Activated T-cell treated with anti-CD3 and anti-CD28 coated beads, Interleukin-2, amount 50 U/mL, for 1 hour (primary cell): ENCODE measurements around the gene CYSRT1.

Experiments used
- DNase-seq: peaks from one replicate; pipeline ENCODE4 v3.0.0-alpha.2; 2020

Gene CYSRT1

DNA sequence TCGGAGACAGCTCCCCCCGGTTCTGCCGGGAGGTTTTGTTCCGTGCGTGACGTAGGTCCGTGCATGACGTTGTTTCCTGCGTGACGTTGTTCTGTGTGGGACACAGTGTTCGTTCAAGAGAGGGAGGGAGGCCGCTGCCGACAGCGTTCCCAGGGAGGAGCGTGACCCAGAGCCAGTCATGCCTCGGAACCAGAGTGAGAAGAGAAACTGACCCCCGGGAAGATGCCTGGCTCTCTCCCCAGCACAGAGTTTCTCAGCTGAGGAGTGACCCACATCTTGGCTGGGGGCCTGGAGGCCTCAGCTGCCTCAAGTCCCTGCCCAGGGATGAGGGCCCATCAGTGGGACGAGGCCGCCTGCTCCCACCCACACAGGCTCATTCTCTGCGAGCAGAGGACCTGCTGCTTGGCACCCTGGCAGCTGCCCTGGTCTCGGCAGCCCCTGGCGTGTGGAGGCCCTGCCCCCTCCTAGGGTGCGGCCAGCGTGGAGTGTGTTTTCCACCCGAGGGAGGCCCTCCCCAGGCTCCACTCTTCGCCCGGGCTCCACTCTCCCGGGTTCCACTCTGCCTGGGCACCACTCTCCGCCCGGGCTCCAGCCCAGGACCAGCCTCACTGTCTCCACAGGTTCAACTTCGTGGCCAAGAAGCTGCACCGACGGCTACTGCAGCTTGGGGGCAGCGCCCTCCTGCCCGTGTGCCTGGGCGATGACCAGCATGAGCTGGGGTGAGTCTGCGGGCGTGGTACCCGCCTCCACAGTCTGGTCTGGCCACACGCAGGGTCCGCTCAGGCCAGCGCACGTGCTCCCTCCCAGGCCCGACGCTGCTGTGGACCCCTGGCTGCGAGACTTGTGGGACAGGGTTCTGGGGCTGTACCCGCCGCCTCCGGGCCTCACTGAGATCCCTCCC lies 11.6 kb upstream of the CYSRT1 start:
- no peak for DNase-seq

DNA sequence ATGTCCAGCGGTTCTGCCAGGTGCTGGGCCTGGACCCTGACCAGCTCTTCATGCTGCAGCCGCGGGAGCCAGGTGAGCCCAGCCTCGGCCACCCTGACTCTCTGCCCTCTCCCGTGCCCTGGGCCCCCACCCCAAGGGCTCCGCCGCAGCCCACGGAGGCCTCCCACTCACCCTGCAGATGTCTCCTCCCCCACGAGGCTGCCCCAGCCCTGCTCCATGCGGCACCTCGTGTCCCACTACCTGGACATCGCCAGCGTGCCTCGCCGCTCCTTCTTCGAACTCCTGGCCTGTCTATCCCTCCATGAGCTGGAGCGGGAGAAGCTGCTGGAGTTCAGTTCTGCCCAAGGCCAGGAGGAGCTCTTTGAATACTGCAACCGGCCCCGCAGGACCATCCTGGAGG lies 10.4 kb upstream of the CYSRT1 start:
- DNase-seq, result no peak

DNA sequence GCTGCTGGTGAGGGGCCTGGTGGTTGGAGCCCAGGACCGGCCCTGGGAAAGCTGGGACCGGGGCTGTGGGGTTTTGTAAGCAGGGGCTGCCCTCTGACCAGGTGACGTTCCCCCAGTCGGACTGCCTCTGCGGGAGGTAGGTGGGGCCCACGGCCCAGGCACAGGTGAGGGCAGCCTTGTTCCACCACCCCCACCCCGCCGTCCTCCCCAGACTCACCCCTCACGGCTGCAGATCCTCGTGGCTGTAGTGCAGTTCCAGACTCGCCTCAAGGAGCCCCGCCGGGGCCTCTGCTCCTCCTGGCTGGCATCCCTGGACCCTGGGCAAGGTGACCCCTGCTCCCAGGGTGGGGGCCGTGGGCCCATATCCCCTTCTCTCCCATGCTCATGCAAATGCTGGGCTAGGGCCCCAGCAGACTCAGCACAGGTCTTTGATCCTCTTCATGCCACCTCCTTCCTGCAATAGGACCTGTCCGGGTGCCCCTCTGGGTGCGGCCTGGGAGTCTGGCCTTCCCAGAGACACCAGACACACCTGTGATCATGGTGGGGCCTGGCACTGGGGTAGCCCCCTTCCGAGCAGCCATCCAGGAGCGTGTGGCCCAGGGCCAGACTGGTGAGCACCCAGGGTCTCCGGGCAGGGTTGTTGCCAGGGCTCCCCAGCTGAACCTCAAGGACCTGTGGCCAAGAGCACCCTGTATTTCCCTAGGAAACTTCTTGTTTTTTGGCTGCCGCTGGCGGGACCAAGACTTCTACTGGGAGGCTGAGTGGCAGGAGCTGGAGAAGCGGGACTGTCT lies 9.6 kb upstream of the CYSRT1 start:
- DNase-seq, result no peak

DNA sequence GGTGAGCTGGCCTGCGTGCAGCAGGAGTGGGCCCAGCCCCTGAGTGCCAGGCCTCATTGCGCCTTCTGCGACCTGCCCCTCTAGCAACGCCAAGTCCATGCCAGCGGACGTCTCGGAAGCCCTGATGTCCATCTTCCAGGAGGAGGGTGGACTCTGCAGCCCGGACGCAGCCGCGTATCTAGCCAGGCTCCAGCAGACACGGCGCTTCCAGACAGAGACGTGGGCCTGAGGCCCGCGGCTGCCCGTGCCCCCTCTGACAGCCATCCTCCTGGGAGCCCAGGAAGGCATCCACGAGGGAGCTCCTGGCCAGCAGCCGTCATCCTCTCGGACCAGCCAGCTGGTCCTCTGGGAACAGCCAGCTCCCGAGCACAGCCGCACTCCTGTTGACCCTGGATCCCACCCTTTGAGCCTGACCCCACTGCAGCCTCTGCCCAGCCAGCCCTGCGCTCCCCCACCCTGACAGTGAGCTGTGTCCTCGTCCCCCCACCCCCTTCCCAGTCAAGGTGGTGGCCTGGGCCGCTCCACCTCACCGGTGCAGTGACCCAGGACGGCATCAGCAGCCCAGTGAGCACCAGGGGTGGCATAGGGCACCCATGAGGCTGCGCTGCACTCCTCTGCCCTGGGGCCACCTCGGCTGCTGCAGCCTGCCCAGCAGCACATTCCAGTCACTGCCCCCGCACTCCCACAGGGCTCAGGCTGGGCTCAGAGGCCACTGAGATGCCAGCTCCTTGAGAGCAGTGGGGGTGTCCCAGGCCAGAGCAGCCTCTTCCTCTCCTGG lies 8.6 kb upstream of the CYSRT1 start:
- no peak for DNase-seq

DNA sequence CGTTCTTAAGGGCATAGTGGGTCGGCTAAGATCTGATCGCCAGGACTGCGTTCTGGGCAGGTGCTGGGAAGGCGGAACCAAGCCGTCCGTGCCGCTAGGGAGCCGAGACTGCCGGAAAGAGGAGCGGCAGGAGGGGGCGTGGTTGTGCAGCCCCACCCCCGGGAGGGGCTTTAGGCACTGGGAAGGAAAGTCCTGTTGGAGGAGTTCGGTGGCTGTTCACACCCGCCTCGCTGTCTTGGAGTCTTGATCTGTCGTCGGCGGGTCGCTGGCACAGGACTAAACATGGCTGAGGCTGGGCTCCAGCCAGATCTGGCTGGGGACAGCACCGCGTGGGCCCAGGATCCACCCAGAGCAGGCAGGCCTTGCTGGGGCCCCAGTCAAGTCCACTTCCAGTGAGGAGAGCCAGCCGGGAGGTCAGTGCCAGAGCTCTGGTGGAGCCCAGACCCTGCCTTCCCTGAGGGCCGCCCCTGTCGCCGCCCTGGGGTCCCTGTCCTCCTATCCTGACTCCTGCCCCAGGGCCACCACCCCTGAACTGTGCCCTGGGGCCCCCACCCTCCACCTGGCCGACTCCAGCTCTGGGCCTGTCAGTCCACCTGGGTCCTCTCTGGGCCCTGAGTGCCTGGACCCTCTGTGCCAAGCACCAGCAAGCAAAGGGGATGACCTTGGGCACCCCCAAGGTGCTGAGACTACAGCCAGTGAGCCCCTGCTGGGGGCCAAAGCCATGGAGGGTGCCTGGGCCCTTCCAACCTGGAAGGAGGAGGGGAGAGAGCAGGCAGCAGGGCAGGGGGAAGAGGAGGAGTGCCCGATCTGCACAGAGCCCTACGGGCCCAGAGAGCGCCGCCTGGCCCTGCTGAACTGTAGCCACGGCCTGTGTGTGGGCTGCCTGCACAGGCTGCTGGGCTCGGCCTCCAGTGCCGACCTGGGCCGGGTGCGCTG lies 7.4 kb upstream of the CYSRT1 start:
- DNase-seq, result no peak

DNA sequence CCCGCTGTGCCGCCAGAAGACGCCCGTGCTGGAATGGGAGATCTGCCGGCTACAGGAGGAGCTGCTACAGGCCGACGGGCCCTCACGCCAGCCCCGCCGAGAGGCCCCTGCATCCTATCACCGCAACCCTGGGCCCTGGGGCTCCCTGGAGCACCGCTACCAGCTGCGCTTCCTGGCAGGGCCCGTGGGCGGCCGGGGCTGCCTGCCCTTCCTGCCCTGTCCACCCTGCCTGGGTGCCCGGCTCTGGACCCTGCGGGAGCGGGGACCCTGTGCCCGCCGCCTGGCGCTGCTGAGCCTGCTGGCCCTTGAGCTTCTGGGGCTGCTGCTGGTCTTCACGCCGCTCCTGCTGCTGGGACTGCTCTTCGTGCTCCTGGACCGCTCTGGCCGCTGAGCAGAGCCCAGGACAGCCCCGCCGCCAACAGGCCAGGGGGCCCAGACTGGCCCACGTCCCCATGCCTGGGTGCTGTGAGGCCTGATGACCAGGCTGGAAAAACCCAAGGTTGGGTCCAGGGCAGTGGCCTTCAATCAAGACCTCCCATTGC lies 6.7 kb upstream of the CYSRT1 start:
- no peak for DNase-seq

DNA sequence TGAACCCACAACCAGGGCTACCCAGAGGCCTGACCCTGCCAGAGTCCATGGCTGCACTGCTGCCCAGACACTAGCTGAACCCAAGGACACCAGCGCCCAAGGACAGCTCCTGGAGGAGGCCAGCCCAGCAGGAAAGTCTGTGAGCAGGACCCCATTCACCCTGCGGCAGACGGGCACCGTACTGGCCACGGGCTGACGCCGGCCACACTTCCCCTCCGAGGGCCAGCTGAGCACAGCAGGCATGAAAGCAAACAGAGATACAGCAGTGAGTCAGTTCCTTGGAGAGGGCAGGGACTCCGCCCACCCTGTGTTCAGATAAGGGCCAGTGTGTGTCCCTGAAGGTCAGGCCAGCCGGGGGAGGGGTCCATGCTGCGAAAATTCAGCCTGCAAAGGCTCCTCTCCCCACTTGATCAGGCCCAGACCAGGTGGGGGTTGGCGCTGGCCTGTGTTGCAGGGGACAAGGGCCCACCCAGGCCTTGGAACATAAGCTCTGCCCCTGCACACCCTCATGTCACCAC lies 6.2 kb upstream of the CYSRT1 start:
- no peak for DNase-seq

DNA sequence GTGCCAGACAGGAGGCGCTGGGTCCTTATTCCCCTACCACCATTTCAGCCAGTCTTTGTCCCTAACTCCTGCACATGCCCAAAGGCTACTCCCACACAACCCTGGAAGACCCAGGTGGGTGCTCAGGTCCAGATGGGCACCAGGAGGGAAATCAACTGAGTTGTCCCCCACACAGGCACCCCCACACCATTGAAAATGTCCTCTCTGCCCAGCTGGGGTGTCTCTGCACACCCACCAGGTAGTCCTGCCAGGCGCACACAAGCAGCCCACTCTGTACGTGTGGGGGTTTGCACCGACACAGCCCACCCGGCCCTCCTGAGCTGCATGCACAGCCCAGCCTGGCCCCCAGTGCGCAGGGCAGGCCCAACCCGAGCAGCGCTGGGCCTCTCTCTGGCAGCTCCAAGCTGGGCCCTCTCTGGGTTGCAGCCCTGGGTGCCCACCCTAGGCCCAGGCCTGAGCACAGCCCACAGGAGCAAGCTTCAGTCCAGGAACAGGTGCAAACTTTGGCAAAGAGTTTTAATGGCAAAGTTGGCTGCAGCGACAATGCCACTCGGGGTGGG lies 5.1 kb upstream of the CYSRT1 start:
- DNase-seq, result no peak

DNA sequence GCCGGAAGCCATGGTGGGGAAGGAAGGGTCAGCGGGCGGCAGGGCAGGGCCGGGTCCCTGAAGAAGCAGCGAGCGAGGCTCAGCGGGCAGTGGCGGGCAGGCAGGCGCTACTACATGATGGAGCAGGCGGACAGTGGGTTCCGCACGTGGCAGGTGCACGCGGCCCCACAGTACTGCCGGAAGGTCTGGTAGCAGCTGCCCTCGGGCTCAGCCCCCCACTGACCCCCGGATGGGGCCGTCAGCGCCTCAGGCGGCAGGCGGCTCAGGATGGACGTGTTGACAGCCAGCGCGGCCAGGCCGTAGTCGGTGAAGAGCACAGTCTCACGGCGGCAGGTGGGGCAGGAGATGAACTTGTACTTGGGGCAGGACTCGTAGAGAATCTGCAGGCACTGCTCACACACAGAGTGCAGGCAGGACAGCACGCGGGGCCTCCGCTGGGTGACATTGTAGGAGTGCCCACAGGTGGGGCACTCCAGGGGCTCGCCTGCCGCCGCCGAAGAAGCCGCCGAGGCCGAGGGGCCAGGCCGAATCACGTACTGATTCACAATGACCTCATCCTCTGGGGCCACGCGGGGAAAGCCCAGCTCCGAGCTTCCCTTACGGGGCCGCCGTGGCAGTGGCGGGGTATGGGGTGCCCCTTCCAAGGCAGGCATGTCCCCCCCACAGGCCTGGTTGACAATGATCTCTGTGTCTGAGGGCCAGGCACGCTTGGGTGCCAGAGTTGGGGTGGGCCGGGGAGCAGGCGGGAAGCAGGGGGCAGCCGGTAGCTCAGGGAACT lies 4.5 kb upstream of the CYSRT1 start:
- no peak for DNase-seq

DNA sequence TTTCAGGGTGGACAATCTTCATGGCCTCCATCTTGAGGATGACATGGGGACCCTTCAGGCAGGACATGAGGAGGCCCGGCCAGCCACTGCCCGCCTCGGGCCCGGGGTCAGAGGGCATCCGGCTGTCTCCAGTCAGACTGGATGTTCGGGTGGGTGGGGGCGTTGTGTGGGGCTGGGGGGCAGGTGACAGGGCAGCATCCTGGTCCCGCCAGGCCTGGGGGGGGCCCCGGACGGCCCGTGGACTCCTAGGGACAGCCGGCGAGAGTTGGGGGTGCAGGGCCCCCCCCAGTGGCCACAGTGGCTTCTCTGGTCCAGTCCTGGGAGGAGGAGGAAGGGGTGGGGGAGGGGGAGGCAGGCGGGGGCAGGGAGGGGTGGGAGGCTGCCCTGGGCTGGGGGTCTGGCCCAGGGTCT lies 3.9 kb upstream of the CYSRT1 start:
- DNase-seq, result no peak

DNA sequence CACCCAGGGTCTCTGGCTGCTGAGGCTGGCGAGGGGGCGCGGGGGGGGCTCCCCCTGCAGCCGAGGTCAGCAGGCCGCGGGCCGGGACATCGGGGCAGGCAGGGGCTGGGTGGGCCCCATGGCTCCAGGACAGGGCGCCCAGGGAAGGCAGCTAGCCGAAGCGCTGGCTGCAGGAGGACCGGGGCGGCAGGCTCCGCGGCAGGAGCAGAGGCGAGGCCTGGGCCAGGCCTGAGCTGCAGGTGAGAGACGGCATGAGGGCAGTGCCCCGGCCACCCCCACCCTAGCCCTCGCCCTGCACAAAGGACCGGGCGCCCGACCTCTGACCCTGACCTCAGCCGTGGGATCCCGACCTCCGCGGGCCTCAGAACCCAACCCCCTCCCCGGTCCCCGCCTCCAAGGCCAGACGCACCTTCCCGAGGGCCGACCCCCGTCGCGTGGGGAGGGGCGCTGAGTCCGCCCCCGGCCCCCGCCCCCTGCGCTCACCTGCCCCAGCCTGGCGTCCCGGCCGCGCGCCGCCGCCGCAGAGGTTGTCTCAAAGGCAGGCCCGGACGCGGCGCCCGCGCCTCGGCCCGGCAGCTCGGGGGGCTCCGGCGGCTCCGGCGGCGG lies 3.4 kb upstream of the CYSRT1 start:
- DNase-seq, result no peak

DNA sequence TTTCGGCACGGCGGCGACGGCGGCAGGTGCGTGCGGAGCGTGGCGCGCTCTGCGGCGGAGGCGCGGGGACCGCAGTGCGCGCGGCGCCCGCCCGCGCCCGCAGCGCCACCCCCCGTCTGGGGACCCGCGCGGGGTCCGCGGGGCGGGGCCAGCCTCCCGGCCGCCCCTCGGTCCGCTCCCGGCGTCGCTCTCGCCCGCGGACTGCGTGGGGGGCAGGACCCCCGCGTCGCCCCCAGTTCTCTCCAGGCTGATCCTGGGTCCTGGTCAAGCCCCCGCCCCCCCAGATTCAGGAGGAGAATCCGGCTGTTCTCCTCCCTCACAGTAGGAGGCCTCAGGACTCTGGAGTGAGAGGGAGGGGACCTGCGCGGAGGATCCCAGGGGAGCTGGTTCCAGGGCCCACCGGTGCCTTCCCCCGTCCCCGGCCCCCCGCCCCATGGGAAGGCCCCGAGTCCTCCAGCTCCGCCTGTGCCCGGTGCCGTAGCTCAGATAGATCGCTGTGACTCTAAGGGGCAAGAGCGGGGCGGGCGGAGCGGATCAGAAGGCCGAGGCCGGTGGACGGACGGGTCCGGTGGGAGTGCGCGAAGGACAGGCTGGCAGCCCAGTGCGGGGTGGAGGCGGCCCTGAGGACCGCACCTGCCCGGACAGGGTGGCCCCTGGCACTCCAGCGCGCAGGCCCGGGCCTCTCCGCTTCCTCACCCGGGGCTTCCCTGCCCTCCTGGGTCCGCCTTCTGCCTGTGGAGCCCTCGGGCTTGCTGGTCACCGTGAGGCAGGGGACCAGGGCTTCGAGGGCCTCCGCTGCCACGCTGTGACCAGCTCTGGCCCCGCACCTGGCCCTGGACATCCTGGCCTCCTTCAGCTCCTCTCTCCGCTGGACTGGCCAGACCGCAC lies 2.5 kb upstream of the CYSRT1 start, which contains the start of gene RNF208:
Gene RNF208, minus strand, starts transcription at position 51 of the 888 bp plus-strand sequence. CDS start 1,028 bp downstream, outside the sequence.
- DNase-seq, result peak; percentile 46

DNA sequence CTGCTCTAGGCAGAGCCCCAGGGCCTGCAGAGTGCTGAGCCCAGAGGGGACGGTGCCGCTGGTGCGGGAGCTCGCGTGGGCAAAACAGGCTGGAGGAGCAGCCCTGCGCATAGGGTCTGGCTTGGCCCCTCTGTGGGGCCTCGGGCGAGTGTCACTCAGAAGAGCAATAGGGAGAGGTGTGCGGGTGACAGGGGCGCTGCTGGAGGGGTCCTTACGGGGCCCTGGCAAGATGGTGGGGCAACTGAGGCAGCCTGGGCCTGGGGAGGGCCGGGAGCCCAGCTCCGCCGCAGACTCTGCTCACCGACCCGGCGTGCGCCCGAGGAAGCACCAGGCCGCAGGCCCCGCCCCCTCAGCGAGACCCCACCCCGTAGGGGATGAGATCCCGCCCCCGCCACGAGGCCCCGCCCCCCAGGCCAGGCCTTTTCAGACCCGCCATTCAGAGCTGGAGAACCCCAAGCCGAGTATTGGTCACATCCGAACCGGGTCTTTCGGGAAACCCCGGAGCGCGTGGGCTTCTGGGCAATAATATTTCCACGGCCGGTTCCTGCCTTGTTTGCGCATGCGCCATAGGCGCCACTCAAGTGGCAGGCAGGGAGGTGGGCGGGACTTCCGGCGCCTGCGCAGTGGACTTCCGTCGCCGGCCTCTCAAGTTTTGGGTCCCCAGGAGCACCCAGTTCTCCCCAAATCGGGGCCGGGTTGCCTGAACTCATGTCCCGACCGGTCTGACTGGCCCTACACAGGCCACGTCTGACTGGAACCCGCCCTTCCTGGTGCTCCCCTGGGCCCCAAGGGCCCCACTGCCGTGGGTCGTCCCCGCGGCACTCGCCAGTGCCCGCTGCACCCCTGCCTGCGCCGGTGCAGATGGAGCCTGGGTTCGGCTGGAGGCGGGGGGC lies 1.6 kb upstream of the CYSRT1 start:
- peak; percentile 96 for DNase-seq

DNA sequence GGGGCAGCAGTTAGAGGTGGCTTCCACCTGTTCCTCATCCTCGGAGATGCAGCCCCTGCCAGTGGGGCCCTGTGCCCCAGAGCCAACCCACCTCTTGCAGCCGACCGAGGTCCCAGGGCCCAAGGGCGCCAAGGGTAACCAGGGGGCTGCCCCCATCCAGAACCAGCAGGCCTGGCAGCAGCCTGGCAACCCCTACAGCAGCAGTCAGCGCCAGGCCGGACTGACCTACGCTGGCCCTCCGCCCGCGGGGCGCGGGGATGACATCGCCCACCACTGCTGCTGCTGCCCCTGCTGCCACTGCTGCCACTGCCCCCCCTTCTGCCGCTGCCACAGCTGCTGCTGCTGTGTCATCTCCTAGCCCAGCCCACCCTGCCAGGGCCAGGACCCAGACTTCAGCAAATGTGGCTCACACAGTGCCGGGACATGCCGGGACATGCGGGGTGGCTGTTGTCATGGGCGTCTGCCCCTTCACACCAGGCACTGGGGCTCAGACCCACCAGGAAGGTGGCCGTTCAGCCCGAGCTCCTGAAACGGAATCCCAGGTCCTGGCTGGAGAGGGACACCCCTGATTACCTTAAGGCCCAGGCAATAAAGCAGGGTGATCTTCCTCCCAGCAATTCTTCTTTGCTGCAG lies 841 bp downstream of the CYSRT1 start:
- no peak for DNase-seq

DNA sequence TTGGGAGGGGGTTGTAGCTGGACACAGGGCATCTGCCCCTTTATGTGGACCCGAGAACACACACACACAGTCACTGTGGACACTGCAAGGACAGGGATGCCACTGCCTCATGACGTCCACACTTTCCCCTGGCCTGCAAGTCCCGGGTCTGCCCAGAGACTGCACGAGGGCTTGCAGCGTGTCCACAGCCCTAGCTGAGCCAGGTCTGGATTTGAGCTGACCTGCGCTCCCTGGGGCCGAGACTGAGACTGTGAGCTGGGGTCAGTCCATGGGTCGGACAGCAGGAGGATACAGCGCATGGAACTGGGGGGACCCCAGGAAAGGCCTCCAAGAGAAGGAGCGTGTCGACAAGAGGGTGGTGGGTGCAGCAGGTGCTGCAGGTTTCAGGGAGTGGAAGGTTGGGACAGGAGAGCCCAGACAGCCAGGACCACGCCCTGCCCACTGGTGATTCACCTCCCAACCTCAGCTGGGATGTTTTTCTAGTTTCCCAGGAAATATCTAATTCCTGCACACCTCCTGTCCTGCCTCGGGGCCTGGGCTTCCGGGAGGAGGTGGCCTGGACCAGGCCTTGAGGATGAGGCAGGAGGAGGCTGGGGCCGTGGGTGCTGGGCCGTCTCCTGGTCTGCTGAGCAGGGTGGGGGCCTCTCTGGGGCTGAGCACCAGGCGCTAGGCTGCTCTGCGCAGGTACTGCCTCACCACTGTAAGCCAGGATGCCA lies 1.5 kb downstream of the CYSRT1 start:
- no peak for DNase-seq

DNA sequence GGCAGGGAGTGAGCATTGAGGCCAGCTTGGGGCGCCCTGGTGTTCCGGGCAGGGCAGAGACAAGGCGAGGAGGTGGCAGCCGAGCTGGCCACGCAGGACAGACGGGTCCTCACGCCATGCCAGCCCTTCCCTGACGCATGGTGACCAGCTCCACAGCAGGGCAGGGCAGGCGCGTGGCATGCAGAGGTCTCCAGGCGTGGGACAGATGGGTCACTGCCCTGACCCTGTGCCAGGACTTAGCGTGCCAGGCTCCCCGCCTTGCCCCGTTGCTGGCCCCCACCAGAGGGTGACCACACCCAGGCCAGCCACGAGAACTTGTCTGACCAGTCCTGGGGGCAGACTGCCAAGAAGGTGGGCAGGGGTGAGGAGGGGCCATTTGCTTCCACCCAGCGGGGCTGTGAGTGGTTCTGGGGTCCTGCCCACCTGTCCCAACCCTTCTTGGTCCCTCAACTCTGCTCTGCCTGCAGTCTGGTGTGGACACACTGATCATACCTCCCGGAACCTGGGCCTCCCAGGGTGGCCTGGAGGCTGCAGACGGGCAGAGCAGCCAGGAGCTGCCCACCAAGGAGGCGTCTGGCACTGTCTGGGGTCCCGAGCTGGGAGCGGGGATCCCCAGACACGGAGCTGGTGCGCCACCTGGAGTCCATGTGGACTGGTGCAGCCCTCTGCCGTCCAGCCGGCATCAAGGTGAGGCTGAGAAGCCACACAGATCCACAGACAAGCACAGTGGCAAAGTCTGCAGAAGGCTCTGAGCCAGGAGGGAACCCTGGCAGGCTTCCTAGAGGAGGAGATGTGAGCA lies 2.3 kb downstream of the CYSRT1 start, which contains the start of gene RNF224:
Gene RNF224, plus strand, starts transcription at position 449 of the 799 bp plus-strand sequence. CDS start 834 bp downstream, outside the sequence.
- peak; percentile 87 for DNase-seq
